Measurements from ENCODE around the gene NOL4L. TPM values are rescaled to one million over a fixed set of nuclear protein-coding genes. Genes with fewer than 3 reads are reported as not detected.
"Not testable (repeated sequence)": the region's sequence is repeated elsewhere in the genome, so short reads cannot be mapped to it uniquely, and the experiment has no call there.

NOL4L gene
- total RNA-seq, 2 donors from 2014 or later: 18.0 to 59.7 TPM

DNA sequence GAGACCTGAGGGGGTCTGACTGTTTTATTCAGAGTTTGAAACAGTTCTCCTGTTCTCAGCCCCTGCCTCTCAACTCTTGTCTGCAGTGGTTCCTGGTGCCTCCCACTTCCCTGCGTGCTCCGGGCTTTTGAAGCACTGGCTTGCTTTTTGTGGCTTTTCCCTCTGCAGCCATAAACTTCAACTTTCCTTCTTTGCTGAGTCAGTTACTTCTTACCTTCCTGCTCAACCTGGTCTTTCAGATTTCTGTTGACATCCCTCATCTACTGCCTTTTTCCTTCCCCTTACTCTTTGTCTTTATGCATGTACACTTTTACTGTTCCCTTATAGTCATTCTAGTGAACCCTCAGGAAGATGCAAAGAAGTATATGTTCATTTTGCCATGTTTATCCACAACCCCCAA is 169.6 kb downstream of the NOL4L start:
- Histone ChIP-seq H3K27me3 (replicated peaks; ENCODE audit: insufficient read depth) (no peaks in the 10 kb centered on the region), H3K36me3 (no peaks in the 10 kb centered on the region), H3K4me1 (replicated peaks) (no peaks in the 10 kb centered on the region), H3K9me3 (no peaks in the 10 kb centered on the region), H3K4me3 (no peak overlapping the region), H3K27ac (no peak overlapping the region)
- intact Hi-C loops (cut with DNase I): no loop called here
- 31% methylated on average over 2 of the region's 2 CpGs for WGBS
- TF ChIP-seq, protein P1, sequence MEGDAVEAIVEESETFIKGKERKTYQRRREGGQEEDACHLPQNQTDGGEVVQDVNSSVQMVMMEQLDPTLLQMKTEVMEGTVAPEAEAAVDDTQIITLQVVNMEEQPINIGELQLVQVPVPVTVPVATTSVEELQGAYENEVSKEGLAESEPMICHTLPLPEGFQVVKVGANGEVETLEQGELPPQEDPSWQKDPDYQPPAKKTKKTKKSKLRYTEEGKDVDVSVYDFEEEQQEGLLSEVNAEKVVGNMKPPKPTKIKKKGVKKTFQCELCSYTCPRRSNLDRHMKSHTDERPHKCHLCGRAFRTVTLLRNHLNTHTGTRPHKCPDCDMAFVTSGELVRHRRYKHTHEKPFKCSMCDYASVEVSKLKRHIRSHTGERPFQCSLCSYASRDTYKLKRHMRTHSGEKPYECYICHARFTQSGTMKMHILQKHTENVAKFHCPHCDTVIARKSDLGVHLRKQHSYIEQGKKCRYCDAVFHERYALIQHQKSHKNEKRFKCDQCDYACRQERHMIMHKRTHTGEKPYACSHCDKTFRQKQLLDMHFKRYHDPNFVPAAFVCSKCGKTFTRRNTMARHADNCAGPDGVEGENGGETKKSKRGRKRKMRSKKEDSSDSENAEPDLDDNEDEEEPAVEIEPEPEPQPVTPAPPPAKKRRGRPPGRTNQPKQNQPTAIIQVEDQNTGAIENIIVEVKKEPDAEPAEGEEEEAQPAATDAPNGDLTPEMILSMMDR (IDR thresholded peaks at IDR 0.05): no peak
- TF ChIP-seq POLR2A (IDR thresholded peaks at IDR 0.05) (no peak), POLR2AphosphoS5 (IDR thresholded peaks at IDR 0.05) (no peak)
- DNase-seq (ENCODE audit: low spot score): no peak

DNA sequence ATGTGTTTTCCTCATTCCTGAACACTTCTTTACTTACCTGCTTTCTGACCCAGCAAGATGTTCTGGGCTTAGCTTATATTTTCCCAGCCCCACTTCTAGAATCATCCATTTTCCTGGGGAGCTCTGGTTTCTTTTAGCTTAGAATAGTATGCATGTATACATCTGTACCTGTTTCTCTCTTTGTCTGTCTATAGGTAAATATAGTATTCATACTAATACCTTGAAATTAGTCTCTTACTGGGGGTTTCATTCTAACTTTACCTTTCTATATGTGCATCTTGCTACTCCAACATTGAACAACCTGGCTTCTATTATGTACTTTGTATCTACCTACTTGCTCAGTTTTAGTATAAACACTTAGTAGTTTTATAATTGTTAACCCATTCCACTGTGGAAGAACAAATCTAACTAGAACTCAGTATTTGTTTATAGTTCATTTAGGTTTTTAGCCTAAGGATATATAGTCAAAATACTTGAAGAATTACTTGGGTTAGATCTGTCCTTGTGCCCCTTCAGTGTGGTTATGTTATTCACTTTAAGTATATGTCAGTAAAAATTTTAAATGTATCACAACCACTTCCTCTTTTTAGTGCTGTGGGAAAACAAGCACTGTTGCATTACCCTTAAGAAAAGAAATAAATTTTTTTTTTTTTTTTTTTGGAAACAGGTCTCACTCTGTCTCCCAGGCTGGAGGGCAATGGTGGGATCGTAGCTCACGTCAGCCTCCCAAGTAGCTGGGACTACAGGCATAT is 173.0 kb downstream of the NOL4L start:
- H3K27me3 ChIP-seq (replicated peaks; ENCODE audit: insufficient read depth): no peaks in the 10 kb centered on the region
- 95% methylated on average over 2 of the region's 2 CpGs for WGBS
- no peaks in the 10 kb centered on the region for H3K4me1 ChIP-seq (replicated peaks)
- intact Hi-C loops (cut with DNase I): no loop called here
- DNase-seq (ENCODE audit: low spot score): no peak
- H3K27ac ChIP-seq: no peak overlapping the region
- TF ChIP-seq POLR2A (IDR thresholded peaks at IDR 0.05) (no peak), POLR2AphosphoS5 (IDR thresholded peaks at IDR 0.05) (no peak)
- TF ChIP-seq, protein P1 (IDR thresholded peaks at IDR 0.05): no peak
- H3K36me3 ChIP-seq: no peaks in the 10 kb centered on the region
- H3K4me3 ChIP-seq: no peak overlapping the region
- H3K9me3 ChIP-seq: no peaks in the 10 kb centered on the region

DNA sequence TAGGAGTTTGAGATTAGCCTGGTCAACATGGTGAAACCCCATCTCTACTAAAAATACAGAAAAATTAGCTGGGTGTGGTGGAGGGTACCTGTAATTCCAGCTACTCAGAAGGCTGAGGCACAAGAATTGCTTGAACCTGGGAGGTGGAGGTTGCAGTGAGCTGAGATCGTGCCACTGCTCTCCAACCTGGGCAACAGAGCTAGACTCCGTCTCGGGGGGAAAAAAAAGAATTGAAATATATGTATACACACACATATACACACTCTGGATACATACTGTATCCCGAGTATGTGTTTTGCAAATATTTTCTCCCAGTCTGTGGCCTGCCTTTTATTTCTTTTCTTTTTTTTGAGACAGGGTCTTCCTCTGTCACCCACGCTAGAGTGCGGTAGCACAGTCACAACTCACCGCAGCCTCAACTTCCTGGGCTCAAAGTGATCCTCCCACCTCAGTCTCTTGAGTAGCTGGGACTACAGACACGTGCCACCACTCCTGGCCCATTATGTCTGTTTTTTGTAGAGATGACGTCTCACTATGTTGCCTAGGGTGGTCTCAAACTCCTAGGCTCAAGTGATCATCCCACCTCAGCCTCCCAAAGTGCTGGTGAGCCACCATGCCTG is 177.9 kb downstream of the NOL4L start:
- H3K4me3 ChIP-seq; H3K36me3 ChIP-seq; H3K27ac ChIP-seq; intact Hi-C loops (cut with DNase I); H3K27me3 ChIP-seq (replicated peaks; ENCODE audit: insufficient read depth); DNase-seq (ENCODE audit: low spot score); H3K4me1 ChIP-seq (replicated peaks); H3K9me3 ChIP-seq: not testable (repeated sequence)
- 94% methylated on average over 9 of the region's 9 CpGs for WGBS

DNA sequence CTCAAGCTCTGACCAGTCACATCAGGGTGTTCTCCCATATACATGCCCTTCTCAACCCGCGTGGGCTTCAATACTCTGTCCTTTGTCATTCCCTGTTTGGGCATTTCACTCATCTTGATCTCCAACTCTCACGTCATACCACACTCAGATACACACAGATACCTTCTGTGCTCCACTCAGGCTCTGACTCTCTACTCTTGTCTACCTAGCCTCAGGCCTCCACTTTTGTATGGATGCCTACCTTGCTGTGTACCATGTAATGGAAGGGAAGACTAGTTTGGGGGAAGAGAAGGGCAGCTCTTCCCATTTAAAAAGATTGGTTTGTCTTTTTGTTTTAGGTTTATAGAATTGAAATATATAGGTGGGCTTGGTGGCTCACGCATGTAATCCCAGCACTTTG is 178.4 kb downstream of the NOL4L start:
- H3K27me3 ChIP-seq (replicated peaks; ENCODE audit: insufficient read depth): no peaks in the 10 kb centered on the region
- TF ChIP-seq, protein P1 (IDR thresholded peaks at IDR 0.05): no peak
- no peak for TF ChIP-seq POLR2AphosphoS5 (IDR thresholded peaks at IDR 0.05)
- no peak for TF ChIP-seq POLR2A (IDR thresholded peaks at IDR 0.05)
- no peak overlapping the region for H3K4me3 ChIP-seq
- no peaks in the 10 kb centered on the region for H3K4me1 ChIP-seq (replicated peaks)
- intact Hi-C loops (cut with DNase I): no loop called here
- H3K27ac ChIP-seq: no peak overlapping the region
- DNase-seq (ENCODE audit: low spot score): no peak
- H3K9me3 ChIP-seq: no peaks in the 10 kb centered on the region
- no peaks in the 10 kb centered on the region for H3K36me3 ChIP-seq
- WGBS: 94% methylated on average over 4 of the region's 4 CpGs

DNA sequence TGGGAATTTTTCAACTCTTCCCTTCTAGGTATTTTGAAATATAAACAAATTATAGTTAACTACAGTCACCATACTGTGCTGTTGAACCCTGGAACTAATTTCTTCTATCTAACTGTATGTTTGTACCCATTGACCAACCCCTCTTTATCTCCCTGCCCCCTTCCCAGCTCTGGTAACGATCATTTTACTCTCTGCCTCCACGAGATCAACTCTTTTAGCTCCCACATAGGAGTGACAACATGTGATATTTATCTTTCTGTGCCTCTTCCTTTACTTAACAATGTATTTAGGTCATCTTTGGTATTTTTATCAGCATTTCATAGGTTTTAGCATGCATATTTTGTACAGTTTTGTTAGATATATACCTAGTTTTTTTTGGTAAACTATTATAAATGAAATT is 181.1 kb downstream of the NOL4L start:
- H3K9me3 ChIP-seq: no peaks in the 10 kb centered on the region
- H3K36me3 ChIP-seq: no peaks in the 10 kb centered on the region
- no peak for TF ChIP-seq POLR2AphosphoS5 (IDR thresholded peaks at IDR 0.05)
- TF ChIP-seq POLR2A (IDR thresholded peaks at IDR 0.05): no peak
- TF ChIP-seq, protein P1 (IDR thresholded peaks at IDR 0.05): no peak
- no peak overlapping the region for H3K27ac ChIP-seq
- WGBS: 66% methylated on average over 2 of the region's 2 CpGs
- no peak overlapping the region for H3K4me3 ChIP-seq
- no peak for DNase-seq (ENCODE audit: low spot score)
- no peaks in the 10 kb centered on the region for H3K27me3 ChIP-seq (replicated peaks; ENCODE audit: insufficient read depth)
- intact Hi-C loops (cut with DNase I): no loop called here
- H3K4me1 ChIP-seq (replicated peaks): no peaks in the 10 kb centered on the region
